Tibial nerve (tissue), 4 donors: ENCODE measurements around the gene RINL.

Experiments
- EP300 ChIP-seq, 2 donors: sonication (generic); formaldehyde crosslinking; IDR thresholded peaks; one replicate each; pipeline ENCODE4 v1.6.1; 2017; ENCODE audit warnings: antibody characterized with exemption in 2 of 2, mild to moderate bottlenecking in 1 of 2
- POLR2A ChIP-seq, 2 donors: fragments of 450-650 bp; IDR thresholded peaks; one replicate each; pipeline ENCODE4 v1.6.1; 2017; ENCODE audit warnings: antibody characterized with exemption in 2 of 2, mild to moderate bottlenecking in 2 of 2, moderate library complexity in 2 of 2
- TF ChIP-seq, protein P1 (sequence below), 5 experiments: fragments of 200-600 bp in 3 of 5; fragments of 450-650 bp in 2 of 5; sonication (generic) in 3 of 5; IDR thresholded peaks; one replicate each; pipeline ENCODE4 v1.5.1; 2016 to 2019; ENCODE audit warnings: antibody characterized with exemption in 5 of 5, mild to moderate bottlenecking in 3 of 5, moderate library complexity in 2 of 5

DNA sequence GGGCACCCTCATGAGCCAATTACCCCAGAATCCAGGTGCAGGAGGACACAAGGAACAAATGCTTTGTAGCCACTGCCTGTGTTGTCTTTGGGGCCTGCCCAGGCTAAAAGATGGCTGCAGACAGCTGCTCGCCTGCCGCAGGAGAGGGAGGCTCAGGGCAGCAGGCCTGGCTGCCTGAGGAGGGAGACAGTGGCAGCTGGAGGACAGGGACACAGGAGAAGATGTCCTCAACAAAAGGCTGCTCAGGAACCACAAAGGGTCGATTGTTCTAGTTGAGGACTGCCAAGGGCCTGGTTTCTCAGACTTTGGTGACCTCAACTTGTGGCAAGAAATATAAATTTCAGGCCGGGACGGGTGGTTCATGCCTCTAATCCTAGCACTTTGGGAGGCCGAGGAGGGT lies 13.7 kb upstream of the RINL start:
- TF ChIP-seq, protein P1, sequence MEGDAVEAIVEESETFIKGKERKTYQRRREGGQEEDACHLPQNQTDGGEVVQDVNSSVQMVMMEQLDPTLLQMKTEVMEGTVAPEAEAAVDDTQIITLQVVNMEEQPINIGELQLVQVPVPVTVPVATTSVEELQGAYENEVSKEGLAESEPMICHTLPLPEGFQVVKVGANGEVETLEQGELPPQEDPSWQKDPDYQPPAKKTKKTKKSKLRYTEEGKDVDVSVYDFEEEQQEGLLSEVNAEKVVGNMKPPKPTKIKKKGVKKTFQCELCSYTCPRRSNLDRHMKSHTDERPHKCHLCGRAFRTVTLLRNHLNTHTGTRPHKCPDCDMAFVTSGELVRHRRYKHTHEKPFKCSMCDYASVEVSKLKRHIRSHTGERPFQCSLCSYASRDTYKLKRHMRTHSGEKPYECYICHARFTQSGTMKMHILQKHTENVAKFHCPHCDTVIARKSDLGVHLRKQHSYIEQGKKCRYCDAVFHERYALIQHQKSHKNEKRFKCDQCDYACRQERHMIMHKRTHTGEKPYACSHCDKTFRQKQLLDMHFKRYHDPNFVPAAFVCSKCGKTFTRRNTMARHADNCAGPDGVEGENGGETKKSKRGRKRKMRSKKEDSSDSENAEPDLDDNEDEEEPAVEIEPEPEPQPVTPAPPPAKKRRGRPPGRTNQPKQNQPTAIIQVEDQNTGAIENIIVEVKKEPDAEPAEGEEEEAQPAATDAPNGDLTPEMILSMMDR (IDR thresholded peaks at IDR 0.05), result no peak
- TF ChIP-seq EP300 (IDR thresholded peaks at IDR 0.05) (no peak), POLR2A (IDR thresholded peaks at IDR 0.05) (no peak)
